Measurements from ENCODE around the gene PDGFB. TPM values are rescaled to one million over a fixed set of nuclear protein-coding genes. Genes with fewer than 3 reads are reported as not detected.

PDGFB gene
- total RNA-seq, 2 donors from 2014 or later = 7.5 to 8.1 TPM

- intact Hi-C loops (cut with DNase I) = no loop called here
- DNase-seq (ENCODE audit: low spot score) = no peak
Measured at GRCh38 chr22:39257901-39258475, 13.2 kb upstream of the PDGFB start.

DNA sequence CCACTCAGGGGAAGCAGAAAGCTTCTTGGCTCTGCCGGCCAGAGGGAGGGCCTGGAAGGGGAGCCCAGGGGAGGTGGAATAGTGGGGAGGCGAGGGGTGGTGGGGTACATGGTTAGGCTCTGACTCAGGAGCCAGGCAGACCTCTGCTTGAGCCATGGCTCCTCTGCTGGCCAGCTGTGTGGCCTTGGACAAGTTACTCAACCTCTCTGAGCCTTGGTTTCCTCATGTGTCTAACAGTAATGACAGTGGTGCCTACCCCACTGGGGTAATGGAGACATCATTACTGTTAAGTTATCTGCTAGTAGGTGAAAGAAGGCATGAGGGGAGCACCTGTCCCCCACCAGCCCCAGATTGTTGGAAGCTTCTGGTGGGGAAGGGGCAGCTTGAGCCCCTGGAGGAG, 12.2 kb upstream of the PDGFB start:
- DNase-seq (ENCODE audit: low spot score) = no peak
- intact Hi-C loops (cut with DNase I) = no loop called here

DNA sequence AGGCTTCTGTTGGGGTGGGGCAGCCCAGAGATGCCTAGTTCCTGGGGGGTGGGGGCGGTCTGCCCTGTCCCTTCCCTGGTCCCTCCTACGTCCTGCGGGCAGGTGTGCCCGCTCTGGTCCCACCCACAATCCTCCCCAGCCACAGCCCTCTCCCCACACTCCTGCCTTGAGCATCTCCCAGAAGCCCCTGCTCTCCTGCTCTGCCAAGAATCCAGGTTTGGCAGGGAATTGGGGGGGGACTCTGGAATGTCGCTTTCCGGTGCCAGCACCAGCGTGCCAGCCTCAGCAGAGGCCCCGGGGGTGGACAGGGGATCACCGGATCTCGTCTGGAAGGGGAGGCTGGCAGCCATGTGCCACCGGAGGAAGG, 11.4 kb upstream of the PDGFB start:
- no peak for DNase-seq (ENCODE audit: low spot score)
- intact Hi-C loops (cut with DNase I) = no loop called here

GRCh38 chr22:39255449-39256185, 10.8 kb upstream of the PDGFB start:
- no peak for DNase-seq (ENCODE audit: low spot score)
- intact Hi-C loops (cut with DNase I) = no loop called here

GRCh38 chr22:39254789-39255298, 10.1 kb upstream of the PDGFB start:
- intact Hi-C loops (cut with DNase I) = no loop called here
- no peak for DNase-seq (ENCODE audit: low spot score)

DNA sequence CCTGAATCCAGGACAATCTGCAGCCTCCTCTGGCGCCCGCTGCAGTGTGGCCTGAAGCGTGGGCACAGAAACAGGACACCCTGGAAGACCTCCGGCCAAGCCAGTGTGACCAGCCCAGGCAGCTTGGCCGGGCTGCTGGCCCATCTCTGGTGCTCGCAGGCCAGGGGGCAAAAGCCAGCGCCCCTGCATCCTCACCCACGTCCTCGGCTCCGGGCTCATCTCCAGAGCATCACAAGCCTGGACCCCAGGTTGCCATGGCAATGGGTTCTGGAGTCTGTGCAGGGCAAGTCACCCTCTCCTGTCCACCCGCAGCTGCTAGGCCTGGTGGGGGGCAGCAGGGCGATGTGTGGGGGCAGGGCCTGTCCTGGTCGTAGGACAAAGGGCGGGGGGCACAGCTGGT, 9.3 kb upstream of the PDGFB start:
- no peak for DNase-seq (ENCODE audit: low spot score)
- intact Hi-C loops (cut with DNase I) = no loop called here

- intact Hi-C loops (cut with DNase I) = no loop called here
Measured at GRCh38 chr22:39253435-39254070, 8.8 kb upstream of the PDGFB start.

DNA sequence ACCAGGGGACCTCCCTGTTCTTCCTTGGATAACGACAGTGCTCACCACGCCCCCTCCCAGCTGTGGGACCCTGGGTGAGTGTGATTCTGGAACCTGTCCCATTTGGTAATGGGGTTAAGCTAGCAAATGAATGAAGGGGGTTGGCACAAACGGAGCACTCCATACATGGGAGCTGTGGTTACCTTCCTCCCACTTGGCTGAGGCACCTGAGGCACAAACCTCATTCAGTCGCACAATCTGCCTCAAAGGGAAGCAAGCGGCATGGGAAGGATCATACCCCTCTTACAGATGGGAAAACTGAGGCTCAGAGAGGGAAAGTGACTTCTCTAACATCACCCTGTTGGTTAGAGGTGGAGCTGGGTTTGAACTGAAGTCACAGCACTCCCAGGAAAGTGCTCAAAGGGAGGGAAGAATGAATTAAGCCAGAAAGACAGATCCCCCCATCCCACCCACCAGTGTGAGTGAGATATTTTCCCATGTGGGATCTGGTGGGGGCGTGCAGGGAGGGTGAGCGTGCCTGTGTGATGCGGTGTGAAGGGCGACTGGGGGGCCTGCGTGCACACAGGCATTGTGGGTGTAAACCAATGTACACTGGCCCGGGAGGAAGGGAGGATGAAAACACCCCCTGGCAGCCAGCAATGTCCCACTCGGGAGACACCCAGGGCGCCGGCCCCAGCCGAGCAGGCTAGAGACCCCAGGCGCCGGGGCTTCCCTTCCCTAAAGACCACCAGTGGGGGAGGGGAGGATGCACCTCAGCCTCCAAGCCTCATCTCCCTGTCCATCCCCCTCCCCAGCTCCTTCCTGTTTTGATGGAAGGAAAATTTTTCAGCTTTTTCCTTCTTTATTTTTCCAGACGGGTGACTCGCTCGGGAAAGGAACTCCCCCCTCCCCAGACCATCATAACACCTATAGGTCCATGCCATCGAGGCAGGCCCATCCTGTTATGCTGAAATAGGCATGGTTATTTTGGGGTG, 8.0 kb upstream of the PDGFB start:
- no peak for DNase-seq (ENCODE audit: low spot score)
- intact Hi-C loops (cut with DNase I) = no loop called here

More at GRCh38 chr22:39253435-39254070, 8.8 kb upstream of the PDGFB start:
- DNase-seq (ENCODE audit: low spot score) = no peak

- DNase-seq (ENCODE audit: low spot score) = no peak
- intact Hi-C loops (cut with DNase I) = no loop called here
Measured at GRCh38 chr22:39251762-39252460, 7.1 kb upstream of the PDGFB start.

- DNase-seq (ENCODE audit: low spot score) = no peak
- intact Hi-C loops (cut with DNase I) = no loop called here
Measured at GRCh38 chr22:39250838-39251237, 6.1 kb upstream of the PDGFB start.

- no peak for DNase-seq (ENCODE audit: low spot score)
- intact Hi-C loops (cut with DNase I) = no loop called here
Measured at GRCh38 chr22:39250131-39250530, 5.3 kb upstream of the PDGFB start.

GRCh38 chr22:39249086-39249704, 4.4 kb upstream of the PDGFB start:
- intact Hi-C loops (cut with DNase I) = no loop called here
- DNase-seq (ENCODE audit: low spot score) = no peak

- intact Hi-C loops (cut with DNase I) = no loop called here
- no peak for DNase-seq (ENCODE audit: low spot score)
Measured at GRCh38 chr22:39248254-39248653, 3.5 kb upstream of the PDGFB start.

DNA sequence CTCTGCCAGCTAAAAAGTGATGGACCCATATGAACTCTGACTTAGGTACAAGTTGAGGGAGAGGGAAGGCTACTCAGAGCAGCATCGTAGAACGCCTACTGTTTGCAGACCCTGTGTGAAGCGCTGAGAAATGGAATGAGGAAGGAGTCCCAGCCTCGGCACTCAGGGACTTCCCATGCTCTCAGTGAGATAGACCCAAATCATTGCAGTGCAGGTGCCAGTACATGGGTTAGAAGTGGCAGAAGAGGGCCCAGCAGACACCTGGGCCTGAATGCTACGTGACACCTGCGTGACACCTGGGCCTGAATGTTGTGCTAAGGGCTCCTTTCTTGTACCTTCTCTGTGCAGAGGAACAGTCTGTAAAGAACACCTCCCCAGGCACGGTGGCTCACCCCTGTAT, 2.6 kb upstream of the PDGFB start:
- intact Hi-C loops (cut with DNase I) = no loop called here
- no peak for DNase-seq (ENCODE audit: low spot score)

- DNase-seq (ENCODE audit: low spot score) = no peak
- intact Hi-C loops (cut with DNase I) = no loop called here
Measured at GRCh38 chr22:39246690-39247332, 2.0 kb upstream of the PDGFB start.

DNA sequence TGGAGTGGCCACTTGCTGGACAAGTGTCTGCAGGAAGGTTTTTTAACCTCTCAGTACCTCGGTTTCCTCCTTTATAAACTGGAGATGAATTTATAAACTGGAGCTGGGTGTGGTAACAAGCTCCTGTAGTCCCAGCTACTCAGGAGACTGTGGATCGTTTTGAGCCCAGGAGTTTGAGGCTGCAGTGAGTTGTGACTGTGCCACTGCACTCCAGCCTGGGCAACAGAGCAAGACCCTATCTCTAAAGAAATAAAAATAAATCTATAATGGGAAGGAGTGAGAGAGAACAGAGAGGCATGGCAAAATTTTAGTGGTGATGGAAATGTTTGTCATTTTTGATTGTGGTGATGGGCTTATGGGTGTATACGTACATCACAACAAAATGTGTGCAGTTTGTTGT, 1.4 kb upstream of the PDGFB start:
- intact Hi-C loops (cut with DNase I) = no loop called here
- DNase-seq (ENCODE audit: low spot score) = no peak

- DNase-seq (ENCODE audit: low spot score) = no peak
- intact Hi-C loops (cut with DNase I) = no loop called here
Measured at GRCh38 chr22:39245130-39246039, 603 bp upstream of the PDGFB start.
